Liver (tissue), 9 donors: ENCODE measurements around the gene SIAH2. TPM values are rescaled to one million over a fixed set of nuclear protein-coding genes. Genes with fewer than 3 reads are reported as not detected.

Source experiments
- DNase-seq: peaks from one replicate; pipeline ENCODE4 v3.0.0-alpha.2; 2017; ENCODE audit warnings: low spot score
- H3K27ac ChIP-seq, 2 donors: one replicate each; pipeline ENCODE4 v1.7.0; 2013; ENCODE audit warnings: inconsistent platforms in 2 of 2, low read length in 2 of 2, control low read depth in 1 of 2, low read depth in 1 of 2, mild to moderate bottlenecking in 1 of 2
- H3K27me3 ChIP-seq, 4 donors: one replicate each; pipeline versions ENCODE4 v1.6.1 to v1.7.0; 2013; ENCODE audit warnings: low read length in 3 of 4, inconsistent platforms in 1 of 4, mild to moderate bottlenecking in 1 of 4, moderate library complexity in 1 of 4; ENCODE audit not compliant: control insufficient read depth in 4 of 4, insufficient read depth in 4 of 4
- H3K36me3 ChIP-seq, 4 donors: one replicate each; pipeline versions ENCODE4 v1.6.1 to v1.7.0; 2013; ENCODE audit warnings: low read length in 3 of 4, mild to moderate bottlenecking in 3 of 4, low read depth in 1 of 4, moderate library complexity in 1 of 4; ENCODE audit not compliant: control insufficient read depth in 4 of 4, insufficient read depth in 3 of 4
- H3K4me1 ChIP-seq, 4 donors: one replicate each; pipeline versions ENCODE4 v1.6.1 to v1.7.0; 2013; ENCODE audit warnings: low read length in 3 of 4, mild to moderate bottlenecking in 3 of 4, moderate library complexity in 1 of 4; ENCODE audit not compliant: control insufficient read depth in 4 of 4, insufficient read depth in 4 of 4
- H3K4me3 ChIP-seq, 3 donors: one replicate each; pipeline versions ENCODE4 v1.6.1 to v1.7.0; 2013; ENCODE audit warnings: low read length in 3 of 3, control low read depth in 1 of 3, low read depth in 1 of 3, mild to moderate bottlenecking in 1 of 3
- H3K9ac ChIP-seq, 2 donors: one replicate each; pipeline ENCODE4 v1.7.0; 2013; ENCODE audit warnings: low read length in 2 of 2, mild to moderate bottlenecking in 2 of 2, moderate library complexity in 2 of 2, control low read depth in 1 of 2, low read depth in 1 of 2
- H3K9me3 ChIP-seq, 4 donors: one replicate each; pipeline versions ENCODE4 v1.6.1 to v1.7.0; 2013; ENCODE audit warnings: low read length in 3 of 4; ENCODE audit not compliant: control insufficient read depth in 4 of 4
- FOXA2 ChIP-seq: IDR thresholded peaks from 2 replicates; pipeline ENCODE4 v1.6.1; 2016; ENCODE audit warnings: antibody characterized with exemption
- HNF4A ChIP-seq, 2 donors: conservative IDR thresholded peaks; 2 replicates each; pipeline ENCODE4 v1.6.1; 2016; ENCODE audit warnings: antibody characterized with exemption in 2 of 2, mild to moderate bottlenecking in 2 of 2
- HNF4G ChIP-seq: IDR thresholded peaks from 2 replicates; pipeline ENCODE4 v1.6.1; 2016; ENCODE audit warnings: antibody characterized with exemption
- JUND ChIP-seq, 2 donors: IDR thresholded peaks; 2 replicates each; pipeline ENCODE4 v1.6.1; 2016; ENCODE audit warnings: antibody characterized with exemption in 2 of 2
- NR2F2 ChIP-seq: IDR thresholded peaks from 2 replicates; pipeline ENCODE4 v1.6.1; 2016; ENCODE audit warnings: antibody characterized with exemption
- RXRA ChIP-seq, 2 donors: IDR thresholded peaks; 2 replicates each; pipeline ENCODE4 v1.6.1; 2017 to 2018; ENCODE audit warnings: antibody characterized with exemption in 2 of 2, mild to moderate bottlenecking in 1 of 2
- TAF1 ChIP-seq: conservative IDR thresholded peaks from 2 replicates; pipeline ENCODE4 v1.6.1; 2016; ENCODE audit warnings: antibody characterized with exemption, mild to moderate bottlenecking
- YY1 ChIP-seq: IDR thresholded peaks from 2 replicates; pipeline ENCODE4 v1.6.1; 2016; ENCODE audit warnings: antibody characterized with exemption, mild to moderate bottlenecking
- WGBS: extraction: QIAGEN DNeasy Blood & Tissue Kit; methylation state at CpG from one replicate; pipeline ENCODE4 v1.1.7; 2013; 5-methylcytosine and 5-hydroxymethylcytosine counted together
- polyA plus RNA-seq, 2 donors: library from polyadenylated mRNA; stranded (reverse) in 1 of 2; unstranded in 1 of 2; fragments of 200-250 nt in 1 of 2; fragments of >200 nt in 1 of 2; fragmentation: Nextera tagmentation in 1 of 2; extraction: Ambion mirVana in 1 of 2; gene quantifications; one replicate each; pipeline versions ENCODE4 v1.2.1 to v1.2.3, GENCODE V29; 2013 to 2015
- total RNA-seq, 2 donors: library from RNA; depleted of rRNA; stranded (reverse); fragments of >200 nt; gene quantifications; one replicate each; pipeline ENCODE4 v1.2.3, GENCODE V29; 2014
- TF ChIP-seq, protein P1 (sequence below): IDR thresholded peaks from 2 replicates; pipeline ENCODE4 v1.6.1; 2016; ENCODE audit warnings: antibody characterized with exemption, mild to moderate bottlenecking
- TF ChIP-seq, protein P2 (sequence below): fragments of 150-350 bp; IDR thresholded peaks from 2 replicates; pipeline ENCODE4 v1.5.1; 2017; ENCODE audit warnings: improper control_type of control experiment, low read depth, low read length; ENCODE audit not compliant: missing input control
- TF ChIP-seq, protein P3 (sequence below): IDR thresholded peaks from 2 replicates; pipeline ENCODE4 v1.6.1; 2016; ENCODE audit warnings: antibody characterized with exemption
- TF ChIP-seq, protein P4 (sequence below): IDR thresholded peaks from 2 replicates; pipeline ENCODE4 v1.6.1; 2016; ENCODE audit warnings: antibody characterized with exemption
- donor health status: healthy.
- donor health status: healthy.
- donor health status: healthy.
- donor health status: healthy.
- donor health status: healthy.

Gene SIAH2
- total and polyA plus RNA-seq, 4 donors: 12.1 to 104 (median 20.3) TPM

DNA sequence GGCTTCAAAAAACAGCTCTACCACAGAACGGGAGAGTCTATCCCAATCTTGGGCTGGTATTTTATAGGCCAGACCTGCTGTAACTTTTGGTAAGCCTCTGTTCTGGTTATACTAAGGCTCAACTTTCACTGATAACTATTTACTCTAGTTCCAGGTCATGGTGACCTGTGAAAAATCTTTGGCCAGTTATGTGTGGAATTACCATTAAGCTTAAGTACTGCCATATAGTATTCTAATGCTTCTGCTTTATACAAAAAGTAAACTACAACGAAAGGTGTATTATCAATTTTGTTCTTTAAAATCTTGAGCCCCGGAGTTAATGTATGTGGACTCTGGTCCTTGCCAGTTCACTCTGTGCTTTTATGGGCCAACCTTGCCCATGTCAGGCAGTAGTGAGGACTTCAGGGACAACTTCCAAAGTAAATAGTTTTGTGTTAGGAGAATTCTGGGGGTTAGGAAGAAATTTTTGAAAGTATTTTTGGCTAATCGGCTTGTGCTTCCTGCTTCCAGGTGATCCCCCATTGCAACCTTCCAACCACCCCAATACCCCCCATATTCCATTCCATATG lies 6.4 kb downstream of the SIAH2 start (continued):
- TF ChIP-seq, protein P1, sequence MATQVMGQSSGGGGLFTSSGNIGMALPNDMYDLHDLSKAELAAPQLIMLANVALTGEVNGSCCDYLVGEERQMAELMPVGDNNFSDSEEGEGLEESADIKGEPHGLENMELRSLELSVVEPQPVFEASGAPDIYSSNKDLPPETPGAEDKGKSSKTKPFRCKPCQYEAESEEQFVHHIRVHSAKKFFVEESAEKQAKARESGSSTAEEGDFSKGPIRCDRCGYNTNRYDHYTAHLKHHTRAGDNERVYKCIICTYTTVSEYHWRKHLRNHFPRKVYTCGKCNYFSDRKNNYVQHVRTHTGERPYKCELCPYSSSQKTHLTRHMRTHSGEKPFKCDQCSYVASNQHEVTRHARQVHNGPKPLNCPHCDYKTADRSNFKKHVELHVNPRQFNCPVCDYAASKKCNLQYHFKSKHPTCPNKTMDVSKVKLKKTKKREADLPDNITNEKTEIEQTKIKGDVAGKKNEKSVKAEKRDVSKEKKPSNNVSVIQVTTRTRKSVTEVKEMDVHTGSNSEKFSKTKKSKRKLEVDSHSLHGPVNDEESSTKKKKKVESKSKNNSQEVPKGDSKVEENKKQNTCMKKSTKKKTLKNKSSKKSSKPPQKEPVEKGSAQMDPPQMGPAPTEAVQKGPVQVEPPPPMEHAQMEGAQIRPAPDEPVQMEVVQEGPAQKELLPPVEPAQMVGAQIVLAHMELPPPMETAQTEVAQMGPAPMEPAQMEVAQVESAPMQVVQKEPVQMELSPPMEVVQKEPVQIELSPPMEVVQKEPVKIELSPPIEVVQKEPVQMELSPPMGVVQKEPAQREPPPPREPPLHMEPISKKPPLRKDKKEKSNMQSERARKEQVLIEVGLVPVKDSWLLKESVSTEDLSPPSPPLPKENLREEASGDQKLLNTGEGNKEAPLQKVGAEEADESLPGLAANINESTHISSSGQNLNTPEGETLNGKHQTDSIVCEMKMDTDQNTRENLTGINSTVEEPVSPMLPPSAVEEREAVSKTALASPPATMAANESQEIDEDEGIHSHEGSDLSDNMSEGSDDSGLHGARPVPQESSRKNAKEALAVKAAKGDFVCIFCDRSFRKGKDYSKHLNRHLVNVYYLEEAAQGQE: no peak
- TF ChIP-seq RXRA (IDR thresholded peaks at IDR 0.05): peak; percentile 61 to 76
- peak in 1 of 2 donors; percentile 40 for TF ChIP-seq JUND (IDR thresholded peaks at IDR 0.05)
- TF ChIP-seq NR2F2: no peak
- TF ChIP-seq, protein P2, sequence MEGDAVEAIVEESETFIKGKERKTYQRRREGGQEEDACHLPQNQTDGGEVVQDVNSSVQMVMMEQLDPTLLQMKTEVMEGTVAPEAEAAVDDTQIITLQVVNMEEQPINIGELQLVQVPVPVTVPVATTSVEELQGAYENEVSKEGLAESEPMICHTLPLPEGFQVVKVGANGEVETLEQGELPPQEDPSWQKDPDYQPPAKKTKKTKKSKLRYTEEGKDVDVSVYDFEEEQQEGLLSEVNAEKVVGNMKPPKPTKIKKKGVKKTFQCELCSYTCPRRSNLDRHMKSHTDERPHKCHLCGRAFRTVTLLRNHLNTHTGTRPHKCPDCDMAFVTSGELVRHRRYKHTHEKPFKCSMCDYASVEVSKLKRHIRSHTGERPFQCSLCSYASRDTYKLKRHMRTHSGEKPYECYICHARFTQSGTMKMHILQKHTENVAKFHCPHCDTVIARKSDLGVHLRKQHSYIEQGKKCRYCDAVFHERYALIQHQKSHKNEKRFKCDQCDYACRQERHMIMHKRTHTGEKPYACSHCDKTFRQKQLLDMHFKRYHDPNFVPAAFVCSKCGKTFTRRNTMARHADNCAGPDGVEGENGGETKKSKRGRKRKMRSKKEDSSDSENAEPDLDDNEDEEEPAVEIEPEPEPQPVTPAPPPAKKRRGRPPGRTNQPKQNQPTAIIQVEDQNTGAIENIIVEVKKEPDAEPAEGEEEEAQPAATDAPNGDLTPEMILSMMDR: no peak
- TF ChIP-seq, protein P3, sequence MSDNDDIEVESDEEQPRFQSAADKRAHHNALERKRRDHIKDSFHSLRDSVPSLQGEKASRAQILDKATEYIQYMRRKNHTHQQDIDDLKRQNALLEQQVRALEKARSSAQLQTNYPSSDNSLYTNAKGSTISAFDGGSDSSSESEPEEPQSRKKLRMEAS: no peak

DNA sequence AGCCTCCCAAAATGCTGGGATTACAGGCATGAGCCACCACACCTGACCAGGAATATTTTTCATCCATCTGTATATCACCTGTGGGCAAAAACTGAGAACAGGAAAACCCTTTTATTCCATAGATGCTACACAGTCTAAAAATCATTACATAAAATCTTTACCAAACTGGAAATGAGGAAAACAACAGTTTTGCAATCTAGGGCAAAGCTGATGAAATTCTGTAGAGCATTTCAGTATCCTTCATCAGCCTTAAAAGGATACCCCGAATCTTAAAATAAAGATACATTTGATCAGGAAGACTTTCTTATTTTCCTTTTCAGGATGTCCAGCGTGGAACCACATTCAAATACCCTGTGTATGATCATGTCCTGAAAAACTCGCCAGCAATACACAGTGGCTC lies 7.1 kb downstream of the SIAH2 start:
- peaks cover 10 to 83% (median 55%) of the 10 kb centered on the region in 4 donors for H3K4me1 ChIP-seq
- WGBS: 45% methylated on average over 3 of the region's 3 CpGs

DNA sequence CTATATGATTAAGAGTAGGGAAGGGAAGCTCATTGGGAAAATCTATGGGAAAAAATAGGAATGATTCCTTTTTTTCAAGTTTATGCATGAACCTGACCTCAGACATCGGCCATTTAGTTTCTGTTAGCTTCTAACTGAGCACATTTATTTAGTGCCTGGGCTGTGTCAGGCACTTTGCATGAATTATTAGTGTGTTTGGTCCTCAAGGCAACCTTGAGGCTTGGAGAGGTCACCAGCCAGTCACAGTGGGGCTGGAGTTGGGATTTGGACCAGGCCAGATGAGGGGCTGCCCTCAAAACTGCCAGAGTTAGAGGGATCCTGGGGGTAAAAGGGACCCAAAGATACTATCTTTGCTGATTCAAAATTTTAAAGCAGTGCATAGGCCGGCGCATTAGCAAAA lies 8.1 kb downstream of the SIAH2 start:
- Histone ChIP-seq H3K9ac (no peak overlapping the region), H3K27ac (peak overlapping the region; percentile 5 to 40), H3K27me3 (no peaks in the 10 kb centered on the region), H3K36me3 (peaks cover 0 to 4% (median 0%) of the 10 kb centered on the region in 4 donors), H3K4me1 (peaks cover 14 to 80% (median 58%) of the 10 kb centered on the region in 4 donors), H3K9me3 (no peaks in the 10 kb centered on the region), H3K4me3 (no peak overlapping the region)
- no peak for DNase-seq
- TF ChIP-seq YY1 (no peak), JUND (IDR thresholded peaks at IDR 0.05) (no peak), FOXA2 (no peak), HNF4G (no peak)
- TF ChIP-seq, protein P2: no peak
- TF ChIP-seq, protein P4, sequence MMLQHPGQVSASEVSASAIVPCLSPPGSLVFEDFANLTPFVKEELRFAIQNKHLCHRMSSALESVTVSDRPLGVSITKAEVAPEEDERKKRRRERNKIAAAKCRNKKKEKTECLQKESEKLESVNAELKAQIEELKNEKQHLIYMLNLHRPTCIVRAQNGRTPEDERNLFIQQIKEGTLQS: no peak
- WGBS: 95% methylated on average over 3 of the region's 3 CpGs

More for the DNA sequence above, 7.1 kb downstream of the SIAH2 start:
- H3K4me3 ChIP-seq: no peak overlapping the region
- H3K9me3 ChIP-seq: no peaks in the 10 kb centered on the region
- H3K36me3 ChIP-seq: peaks cover 0 to 4% (median 0%) of the 10 kb centered on the region in 4 donors
- no peak for DNase-seq
- peak overlapping the region; percentile 82 to 85 for H3K27ac ChIP-seq
- peak overlapping the region in 1 of 2 donors; percentile 33 for H3K9ac ChIP-seq
- H3K27me3 ChIP-seq: no peaks in the 10 kb centered on the region
- TF ChIP-seq NR2F2 (no peak), TAF1 (no peak), HNF4A (conservative IDR thresholded peaks at IDR 0.05) (no peak)
